Thoracic aorta endothelial cell (primary cell): ENCODE results near the gene DMBX1. TPM values are rescaled to one million over a fixed set of nuclear protein-coding genes. Genes with fewer than 3 reads are reported as not detected.

ENCODE experiments used
- total RNA-seq: library from RNA; depleted of rRNA; stranded (reverse); fragments of >200 nt; gene quantifications from 2 replicates; pipeline ENCODE4 v1.2.3, GENCODE V29; 2012

Gene DMBX1
- total RNA-seq: not detected in 2 replicates

GRCh38 chr1:46489638-46490405, at the start of gene DMBX1:
DMBX1 (plus strand) TSS chr1:46489836; CDS start chr1:46507011, 17,175 bp downstream.

Other genes with a start within 250 kb of the DMBX1 start
- gene RAD54L, start 242.1 kb upstream of the DMBX1 start, total RNA-seq: 7.3 and 11.1 TPM in 2 replicates
- gene LRRC41, start 186.2 kb upstream of the DMBX1 start, total RNA-seq: 65.7 and 75.7 TPM in 2 replicates
- 352 and 380 TPM in 2 replicates for gene UQCRH, start 186.1 kb upstream of the DMBX1 start, total RNA-seq
- gene NSUN4, start 149.0 kb upstream of the DMBX1 start, total RNA-seq: 20.5 and 26.8 TPM in 2 replicates
- 0.27 and 0.50 TPM in 2 replicates for gene FAAH, start 95.5 kb upstream of the DMBX1 start, total RNA-seq
- gene KNCN, start 61.8 kb downstream of the DMBX1 start, total RNA-seq: not detected in 2 replicates
- 27.2 and 30.3 TPM in 2 replicates for gene MKNK1, start 114.4 kb downstream of the DMBX1 start, total RNA-seq
- 4.4 and 5.1 TPM in 2 replicates for gene MOB3C, start 127.0 kb downstream of the DMBX1 start, total RNA-seq
- gene ATPAF1, start 178.5 kb downstream of the DMBX1 start, total RNA-seq: 47.2 and 52.7 TPM in 2 replicates
- not detected in 2 replicates for gene TEX38, start 182.0 kb downstream of the DMBX1 start, total RNA-seq
- 137 and 145 TPM in 2 replicates for gene EFCAB14, start 229.3 kb downstream of the DMBX1 start, total RNA-seq